ENCODE results near the gene EIF4G3. TPM values are rescaled to one million over a fixed set of nuclear protein-coding genes. Genes with fewer than 3 reads are reported as not detected.

Gene EIF4G3
- total and polyA plus RNA-seq, 10 of the 15 experiments (the other 5 are each of a cell fraction or from before 2014, with no cell fraction given) = 7.4 to 45.1 (median 29.1) TPM

DNA sequence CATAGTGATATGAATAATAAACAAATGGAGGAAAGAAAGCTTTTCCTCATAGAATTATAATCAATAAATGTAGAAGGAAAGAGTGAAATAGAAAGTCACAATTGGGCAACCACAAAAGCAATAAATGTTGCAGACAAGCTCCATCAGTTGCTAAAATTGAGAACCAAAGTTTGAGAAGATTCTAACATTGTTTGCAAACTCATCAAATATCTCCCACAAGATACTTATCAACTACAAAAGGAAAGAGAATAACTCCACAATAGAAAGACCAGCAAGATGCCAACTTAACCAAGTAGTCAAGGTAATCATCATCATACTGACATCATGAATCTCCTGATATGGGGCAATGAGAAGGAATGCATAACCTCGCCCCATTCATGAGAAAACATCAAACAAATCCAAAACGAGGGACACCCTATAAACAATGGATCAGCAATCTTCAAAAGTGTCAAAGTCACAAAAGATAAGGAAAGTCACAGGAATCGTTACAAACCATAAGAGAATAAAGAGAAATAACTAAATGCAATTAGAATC is 16.4 kb downstream of the EIF4G3 start:
- ChIA-PET CTCF (interaction anchor here (0.6 to 0.9 kb wide), 2 partner anchors 11 to 194 kb away, joined by 3 to 5 read pairs; no protein-coding TSS in a partner anchor), SMC1A (ENCODE audit: uncharacterized antibody, unreplicated experiment) (interaction anchor here (0.6 to 1.1 kb wide), 2 partner anchors 14 to 328 kb away, joined by 3 read pairs; no protein-coding TSS in a partner anchor), POLR2A (interaction anchor here (0.6 kb wide), 1 partner anchor 297 kb away, joined by 3 read pairs; no protein-coding TSS in a partner anchor), RAD21 (ENCODE audit: unreplicated experiment) (no interaction called here)
- DNase-seq (ENCODE audit: low read depth, low spot score) (no peak), ATAC-seq (no peak), FAIRE-seq (no peak)
- WGBS (ENCODE audit: insufficient coverage, insufficient replicate concordance, low lambda C conversion rate, missing lambda C conversion rate) = 87% methylated on average over 3 of the region's 3 CpGs
- Histone ChIP-seq H3K27ac (ENCODE audit: control insufficient read depth, insufficient read depth) (no peak overlapping the region), H3K4me2 (ENCODE audit: control insufficient read depth, insufficient read depth) (no peak overlapping the region), H3K9me3 (replicated peaks; ENCODE audit: control insufficient read depth, insufficient read depth, low read length) (no peaks in the 10 kb centered on the region), H3K36me3 (ENCODE audit: control insufficient read depth in 2 of 2, insufficient read depth in 2 of 2, low read length in 1 of 2) (peaks cover 1 to 6% of the 10 kb centered on the region in 2 experiments; a peak in 2 of 4 replicates), H3K4me3 (no peak overlapping the region), H3K27me3 (replicated peaks in 1 of 2; ENCODE audit: control insufficient read depth in 2 of 2, insufficient read depth in 2 of 2, low read length in 1 of 2) (no peaks in the 10 kb centered on the region), H3K79me2 (ENCODE audit: control insufficient read depth, insufficient read depth, low read length) (peaks cover 17% of the 10 kb centered on the region), H4K20me1 (ENCODE audit: control insufficient read depth, insufficient read depth) (no peaks in the 10 kb centered on the region), H2AFZ (ENCODE audit: control insufficient read depth, low read depth, low read length) (no peak overlapping the region), H3K9ac (ENCODE audit: control insufficient read depth, insufficient read depth, low read length) (no peak overlapping the region), H3K4me1 (ENCODE audit: control insufficient read depth, insufficient read depth, low read length) (no peaks in the 10 kb centered on the region)
- no peak for TF ChIP-seq KLF5 (IDR thresholded peaks at IDR 0.05; ENCODE audit: partially characterized antibody)
- no peak for TF ChIP-seq FOXM1 (IDR thresholded peaks at IDR 0.05; ENCODE audit: low read depth, low read length)
- TF ChIP-seq HCFC1 (IDR thresholded peaks at IDR 0.05; ENCODE audit: low read length) = no peak
- TF ChIP-seq CBX3 (IDR thresholded peaks at IDR 0.05; ENCODE audit: borderline replicate concordance, low read depth) = no peak
- TF ChIP-seq, protein P1, sequence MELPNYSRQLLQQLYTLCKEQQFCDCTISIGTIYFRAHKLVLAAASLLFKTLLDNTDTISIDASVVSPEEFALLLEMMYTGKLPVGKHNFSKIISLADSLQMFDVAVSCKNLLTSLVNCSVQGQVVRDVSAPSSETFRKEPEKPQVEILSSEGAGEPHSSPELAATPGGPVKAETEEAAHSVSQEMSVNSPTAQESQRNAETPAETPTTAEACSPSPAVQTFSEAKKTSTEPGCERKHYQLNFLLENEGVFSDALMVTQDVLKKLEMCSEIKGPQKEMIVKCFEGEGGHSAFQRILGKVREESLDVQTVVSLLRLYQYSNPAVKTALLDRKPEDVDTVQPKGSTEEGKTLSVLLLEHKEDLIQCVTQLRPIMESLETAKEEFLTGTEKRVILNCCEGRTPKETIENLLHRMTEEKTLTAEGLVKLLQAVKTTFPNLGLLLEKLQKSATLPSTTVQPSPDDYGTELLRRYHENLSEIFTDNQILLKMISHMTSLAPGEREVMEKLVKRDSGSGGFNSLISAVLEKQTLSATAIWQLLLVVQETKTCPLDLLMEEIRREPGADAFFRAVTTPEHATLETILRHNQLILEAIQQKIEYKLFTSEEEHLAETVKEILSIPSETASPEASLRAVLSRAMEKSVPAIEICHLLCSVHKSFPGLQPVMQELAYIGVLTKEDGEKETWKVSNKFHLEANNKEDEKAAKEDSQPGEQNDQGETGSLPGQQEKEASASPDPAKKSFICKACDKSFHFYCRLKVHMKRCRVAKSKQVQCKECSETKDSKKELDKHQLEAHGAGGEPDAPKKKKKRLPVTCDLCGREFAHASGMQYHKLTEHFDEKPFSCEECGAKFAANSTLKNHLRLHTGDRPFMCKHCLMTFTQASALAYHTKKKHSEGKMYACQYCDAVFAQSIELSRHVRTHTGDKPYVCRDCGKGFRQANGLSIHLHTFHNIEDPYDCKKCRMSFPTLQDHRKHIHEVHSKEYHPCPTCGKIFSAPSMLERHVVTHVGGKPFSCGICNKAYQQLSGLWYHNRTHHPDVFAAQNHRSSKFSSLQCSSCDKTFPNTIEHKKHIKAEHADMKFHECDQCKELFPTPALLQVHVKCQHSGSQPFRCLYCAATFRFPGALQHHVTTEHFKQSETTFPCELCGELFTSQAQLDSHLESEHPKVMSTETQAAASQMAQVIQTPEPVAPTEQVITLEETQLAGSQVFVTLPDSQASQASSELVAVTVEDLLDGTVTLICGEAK (IDR thresholded peaks at IDR 0.05; ENCODE audit: borderline replicate concordance) = no peak
- no peak for TF ChIP-seq KAT2A (conservative IDR thresholded peaks at IDR 0.05; ENCODE audit: control insufficient read depth, low read depth, low read length)
- TF ChIP-seq SMARCA5 (IDR thresholded peaks at IDR 0.05) = no peak
- no peak for TF ChIP-seq STAT3 (IDR thresholded peaks at IDR 0.05; ENCODE audit: low read depth, low read length)
- no peak for TF ChIP-seq ZNF274 (IDR thresholded peaks at IDR 0.05; ENCODE audit: insufficient read depth, insufficient read length)
- TF ChIP-seq MEF2B (IDR thresholded peaks at IDR 0.05; ENCODE audit: partially characterized antibody, poor library complexity, severe bottlenecking) = no peak
- no peak for TF ChIP-seq SPI1 (IDR thresholded peaks at IDR 0.05; ENCODE audit: borderline replicate concordance, insufficient read depth, low read depth, low read length)
- TF ChIP-seq SRF (IDR thresholded peaks at IDR 0.05; ENCODE audit: low read depth in 2 of 2, low read length in 2 of 2) = no peak
- no peak for TF ChIP-seq POLR2AphosphoS2 (IDR thresholded peaks at IDR 0.05; ENCODE audit: low read depth, low read length)
- TF ChIP-seq IRF3 (IDR thresholded peaks at IDR 0.05) = no peak
- in situ Hi-C loops (cut with MboI) = no loop called here
- intact Hi-C loops (cut with micrococcal nuclease; ENCODE audit: unreplicated experiment) = no loop called here
- BruUV-seq (replicated peaks) = no TSS peak

Measured in GM12878 (cell line).